GM19467 (cell line): ENCODE measurements around the gene EXOC1L.

Experiments
- ATAC-seq: cut with Tn5 transposase; IDR thresholded peaks from one replicate; pipeline ENCODE4 v1.9.1; 2021; ENCODE audit warnings: mild to moderate bottlenecking, moderate library complexity; ENCODE audit not compliant: unreplicated experiment

EXOC1L gene

GRCh38 chr4:55879224-55879623, 59.6 kb downstream of the EXOC1L start:
- no peak for ATAC-seq

- no peak for ATAC-seq
Observed at GRCh38 chr4:55880652-55881280, 61.2 kb downstream of the EXOC1L start.

GRCh38 chr4:55884093-55884850, 64.7 kb downstream of the EXOC1L start:
- no peak for ATAC-seq

- ATAC-seq, result no peak
Observed at GRCh38 chr4:55884851-55885219, 65.2 kb downstream of the EXOC1L start.
